GM18508 (cell line): ENCODE results near the gene ZNF236.

Source experiments
- ATAC-seq: cut with Tn5 transposase; IDR thresholded peaks from one replicate; pipeline ENCODE4 v1.9.1; 2021; ENCODE audit warnings: moderate number of reproducible peaks; ENCODE audit not compliant: insufficient read depth, unreplicated experiment

Gene ZNF236

GRCh38 chr18:77000527-77000926 lies 178.2 kb downstream of the ZNF236 start:
- ATAC-seq, result no peak

DNA sequence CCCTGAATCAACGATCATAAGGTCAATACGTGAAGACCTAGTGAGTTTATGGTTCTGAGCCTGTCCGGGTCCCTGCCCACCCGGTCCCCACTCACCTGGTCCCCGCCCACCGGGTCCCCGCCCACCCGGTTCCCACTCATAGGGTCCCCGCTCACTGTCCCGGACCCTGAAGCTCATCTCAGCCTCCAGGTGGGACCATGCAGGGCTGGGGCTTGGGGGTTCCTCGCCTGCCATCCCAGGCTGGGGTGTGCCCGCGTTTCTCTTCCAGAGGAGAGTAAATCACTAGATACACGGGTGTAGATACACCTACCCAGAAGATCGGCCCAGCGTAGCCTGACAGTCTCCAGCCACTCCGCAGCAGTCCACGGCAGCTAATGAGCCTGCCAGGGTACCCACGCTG lies 178.7 kb downstream of the ZNF236 start:
- ATAC-seq, result no peak

GRCh38 chr18:77001979-77002378 lies 179.6 kb downstream of the ZNF236 start:
- no peak for ATAC-seq

- ATAC-seq, result no peak
Measured at GRCh38 chr18:77002496-77002895, 180.1 kb downstream of the ZNF236 start.

DNA sequence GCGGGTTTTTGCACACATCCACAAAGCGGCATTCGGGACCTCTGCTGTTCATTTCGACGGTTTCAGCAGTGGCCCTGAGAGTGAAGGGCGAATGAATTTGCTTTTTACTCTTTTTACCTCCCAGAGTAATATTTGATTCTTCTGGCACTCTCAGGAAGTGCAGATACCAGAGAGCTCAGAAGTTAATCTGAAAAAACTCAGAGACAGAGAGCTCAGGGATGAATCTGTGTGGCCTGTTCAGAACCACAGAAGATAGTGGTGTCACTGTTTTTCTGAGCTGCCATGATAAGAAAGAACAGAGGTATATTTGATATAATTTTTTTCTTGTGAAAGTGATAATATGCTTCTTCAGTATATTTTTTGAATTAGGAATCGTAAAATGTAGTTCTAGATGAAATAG lies 181.0 kb downstream of the ZNF236 start:
- no peak for ATAC-seq

DNA sequence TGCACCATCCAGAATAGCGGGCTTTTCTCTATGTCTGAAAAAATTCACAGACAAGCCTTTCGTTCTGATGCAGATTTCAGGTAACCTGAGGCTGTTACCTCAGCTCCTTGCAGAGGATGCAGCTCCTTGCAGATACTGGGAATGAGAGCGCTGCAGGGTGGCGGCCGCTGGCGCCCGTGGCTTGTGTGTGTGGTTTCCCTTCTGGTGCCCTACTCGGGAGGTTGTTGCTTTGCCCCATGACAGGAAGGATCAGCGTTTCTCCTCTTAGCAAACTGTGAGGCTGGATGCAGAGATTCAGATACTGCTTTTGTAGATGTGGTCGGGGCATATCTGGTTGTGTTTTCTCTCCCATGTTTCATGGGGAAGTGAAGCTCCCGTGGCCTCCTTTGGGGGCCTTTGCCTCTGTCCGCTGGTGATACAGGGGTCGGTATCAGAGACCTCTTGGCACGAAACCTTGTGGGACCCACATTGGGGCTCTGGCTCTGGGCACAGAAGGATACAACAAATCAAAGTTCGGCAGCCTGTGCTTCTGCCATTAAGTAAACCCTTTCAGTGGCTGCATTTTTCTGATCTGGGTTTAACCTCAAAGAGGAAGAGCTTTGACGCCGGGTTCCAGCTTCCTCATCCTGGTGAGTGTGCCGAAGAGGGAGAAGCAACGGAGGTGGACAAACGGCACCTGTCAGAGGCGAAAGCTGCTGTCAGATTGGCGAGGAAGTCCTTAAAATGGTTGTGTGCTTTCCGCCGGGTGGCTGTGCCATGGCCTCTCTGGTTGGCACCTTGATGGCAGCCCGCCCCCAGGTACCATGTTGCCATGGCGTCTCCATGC lies 182.4 kb downstream of the ZNF236 start:
- no peak for ATAC-seq

DNA sequence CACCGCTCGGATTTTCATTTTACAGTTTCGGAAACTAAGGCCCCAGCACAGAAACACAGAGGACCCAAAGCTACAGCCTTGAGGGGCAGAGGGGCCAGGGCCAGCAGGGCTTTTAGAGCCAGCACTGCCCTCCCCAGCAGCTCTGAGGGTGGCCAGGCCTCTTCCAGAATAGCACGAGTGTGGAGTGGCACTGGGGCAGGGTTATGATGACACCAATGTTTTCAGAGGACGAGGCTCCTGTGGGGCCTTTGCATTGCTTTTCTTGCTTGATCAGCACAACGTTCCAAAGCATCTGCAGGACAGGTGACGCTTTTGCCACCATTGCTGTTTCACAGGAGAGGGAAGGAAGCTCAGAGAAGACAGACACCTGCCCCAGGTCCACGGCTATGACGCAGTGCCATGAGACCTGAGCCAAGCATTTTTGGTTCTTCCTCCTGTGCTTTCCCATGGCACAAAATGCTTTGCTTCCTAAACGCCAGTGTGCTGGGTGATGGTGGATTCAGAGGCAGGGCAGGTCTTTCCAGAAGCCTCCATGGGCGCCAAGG lies 183.4 kb downstream of the ZNF236 start:
- ATAC-seq, result no peak

DNA sequence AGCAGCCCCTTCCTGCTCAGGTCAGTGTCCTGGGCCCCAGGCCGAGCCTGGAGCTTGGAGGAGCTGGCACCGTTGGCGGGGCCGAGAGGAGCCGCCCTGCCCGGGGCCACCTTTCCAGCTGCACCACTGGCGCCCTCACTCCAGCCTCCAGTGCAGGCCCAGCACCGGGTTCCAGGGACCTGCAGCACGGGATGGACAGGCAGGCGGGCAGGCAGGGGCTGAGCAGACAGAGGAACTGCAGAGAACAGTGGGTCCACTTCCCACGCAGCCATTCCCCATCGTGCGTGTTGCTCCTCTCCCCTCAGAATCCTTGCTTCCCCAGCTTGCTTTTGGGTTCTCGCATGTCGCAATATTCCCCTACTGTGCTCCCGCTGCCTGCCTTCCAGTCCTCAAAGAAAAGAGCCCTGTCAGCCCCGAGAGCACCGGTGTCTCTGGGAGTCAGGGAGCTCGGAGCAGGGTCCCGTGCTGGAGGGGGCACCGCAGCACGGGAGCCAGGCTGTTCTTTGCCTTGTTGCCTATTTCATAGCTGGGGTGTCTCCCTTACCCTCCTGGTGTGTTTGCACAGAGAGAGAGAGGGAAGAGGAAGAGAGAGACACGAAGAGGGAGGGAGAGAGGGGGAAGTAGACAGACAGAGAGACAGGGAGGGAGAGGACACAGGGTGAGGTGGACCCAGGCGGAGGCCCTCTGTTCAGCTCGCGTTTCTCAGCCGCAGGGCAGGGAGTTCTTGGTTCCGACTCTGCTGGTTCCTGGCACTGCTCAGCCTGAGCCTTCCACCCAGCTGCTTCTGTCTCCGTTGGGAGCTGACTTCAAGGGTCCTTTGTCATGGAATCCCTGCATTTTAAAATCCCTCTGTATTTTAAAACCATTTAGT lies 184.2 kb downstream of the ZNF236 start:
- ATAC-seq, result no peak

- ATAC-seq, result no peak
Measured at GRCh38 chr18:77007251-77007650, 184.9 kb downstream of the ZNF236 start.

- ATAC-seq, result no peak
Measured at GRCh38 chr18:77008006-77008405, 185.6 kb downstream of the ZNF236 start.

DNA sequence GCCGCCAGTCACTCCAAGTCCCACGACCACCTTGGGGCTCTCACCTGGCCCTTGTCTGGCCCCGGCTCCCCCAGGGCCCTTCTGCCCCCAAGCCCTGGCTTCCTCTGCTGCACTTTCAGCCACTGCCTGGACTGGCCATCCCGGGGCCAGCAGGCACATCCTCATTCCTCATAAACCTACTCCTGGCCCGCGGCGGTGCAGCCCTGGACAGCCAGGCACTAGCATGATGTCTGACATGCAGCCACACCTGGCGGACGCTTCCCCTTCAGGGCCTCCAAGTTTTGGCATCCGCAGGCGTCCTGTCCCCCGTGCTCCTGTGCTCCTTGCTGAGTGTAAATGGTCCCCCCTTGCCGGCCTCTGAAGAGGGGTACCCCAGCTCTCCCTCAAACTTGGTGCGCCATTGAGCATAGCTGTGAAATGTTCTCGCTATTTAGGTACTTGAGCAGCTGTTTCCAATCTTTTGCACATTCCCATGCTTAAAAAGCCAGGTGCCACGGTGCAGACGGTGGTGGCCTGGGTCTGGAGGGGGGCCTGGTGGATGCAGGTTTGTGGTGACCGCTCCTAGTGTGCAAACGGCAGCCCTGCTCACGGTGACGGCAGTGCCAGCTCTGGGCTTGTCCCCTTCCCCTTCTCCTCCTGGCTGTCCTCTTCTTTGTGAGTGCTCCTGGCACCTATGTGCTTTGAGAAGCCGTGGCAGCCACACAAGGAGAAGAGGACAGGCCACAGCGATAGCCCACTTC lies 186.4 kb downstream of the ZNF236 start:
- ATAC-seq, result no peak

- ATAC-seq, result no peak
Measured at GRCh38 chr18:77009675-77010074, 187.3 kb downstream of the ZNF236 start.

GRCh38 chr18:77012120-77012519 lies 189.8 kb downstream of the ZNF236 start:
- no peak for ATAC-seq

- no peak for ATAC-seq
Measured at GRCh38 chr18:77012806-77013541, 190.6 kb downstream of the ZNF236 start.

- ATAC-seq, result no peak
Measured at GRCh38 chr18:77013811-77014521, 191.6 kb downstream of the ZNF236 start.

DNA sequence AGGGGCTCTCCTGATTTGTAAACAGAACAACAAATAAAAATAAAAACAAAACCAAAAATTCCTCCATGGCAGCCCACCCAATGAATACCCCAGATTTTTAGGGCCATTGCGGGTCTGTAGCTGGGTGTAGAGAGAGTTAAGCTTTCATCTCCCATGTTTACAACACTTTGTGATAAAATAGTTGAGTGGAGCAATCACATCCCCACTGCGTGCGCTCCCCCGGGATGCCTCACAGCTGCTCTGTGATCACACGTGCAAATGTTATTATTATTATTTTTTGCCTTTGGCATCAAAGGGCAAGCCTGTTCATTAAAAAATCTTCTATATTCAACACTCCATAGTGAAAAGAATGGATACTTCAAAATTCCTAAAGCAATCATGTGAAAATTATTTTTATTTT lies 192.2 kb downstream of the ZNF236 start:
- no peak for ATAC-seq

DNA sequence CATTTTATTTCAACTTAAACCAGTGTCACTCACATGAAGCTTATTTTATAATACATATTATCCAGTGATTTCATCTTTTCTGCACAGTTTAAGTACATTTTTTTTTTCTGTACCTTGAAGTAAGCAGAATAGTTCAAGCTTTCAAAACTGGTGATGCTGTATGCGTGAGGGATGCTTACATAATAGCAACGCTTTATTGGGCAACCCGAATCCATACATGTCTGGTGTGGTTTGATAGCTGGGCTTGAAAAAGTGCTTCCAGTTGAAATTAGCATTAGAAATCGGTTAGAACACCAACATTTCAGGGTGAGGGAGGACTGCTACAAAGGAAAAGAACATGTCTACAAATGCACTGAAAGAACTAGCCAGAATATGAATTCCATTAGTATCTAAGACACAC lies 192.8 kb downstream of the ZNF236 start:
- no peak for ATAC-seq

DNA sequence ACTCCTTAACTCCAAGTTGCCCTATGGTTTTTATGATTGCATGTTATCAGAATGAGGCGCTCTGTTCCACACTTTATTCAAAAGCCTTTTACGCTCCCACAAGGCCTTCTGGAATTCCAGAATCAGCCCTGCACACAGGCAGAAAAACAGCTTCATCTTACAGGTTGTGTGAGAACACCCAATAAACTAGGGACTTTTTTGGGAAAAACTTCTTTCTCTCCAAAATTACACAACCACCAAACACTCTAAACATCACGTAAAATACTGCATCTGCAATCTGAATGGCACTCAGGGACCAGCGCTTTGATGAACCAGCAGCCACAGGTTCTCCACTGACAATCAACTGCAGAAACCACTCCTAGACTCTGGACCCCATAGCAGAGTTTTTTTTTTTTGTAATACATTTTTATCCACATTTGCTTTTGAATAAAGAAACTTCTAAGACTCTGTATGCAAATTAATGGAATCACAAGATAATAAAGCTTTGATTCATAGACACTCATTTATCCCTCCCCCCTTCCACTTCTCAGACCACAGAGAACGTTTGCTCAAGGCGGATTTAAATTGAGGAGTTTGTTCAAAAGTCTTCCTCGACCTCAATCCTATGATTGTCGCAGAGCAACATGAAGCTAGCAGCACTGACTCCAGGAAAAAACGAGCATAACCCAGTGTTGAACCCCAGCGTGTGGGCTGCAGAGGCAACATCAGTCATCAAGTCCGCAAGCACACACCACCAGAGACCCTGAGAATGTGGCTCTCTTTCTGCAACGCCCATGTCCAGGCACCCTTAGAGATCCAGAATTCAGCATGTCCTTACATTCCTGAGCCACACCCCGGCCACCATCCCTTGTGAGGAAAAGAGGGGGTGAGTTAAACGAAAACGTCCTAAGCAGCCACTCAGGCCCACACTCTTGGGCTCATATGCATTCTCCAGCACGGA lies 193.7 kb downstream of the ZNF236 start:
- ATAC-seq, result no peak
